GM10266 (cell line): ENCODE results near the gene LGALS12.

Source experiments
- DNase-seq: peaks from one replicate; pipeline ENCODE4 v3.0.0; 2012; ENCODE audit errors: extremely low spot score
- CTCF ChIP-seq: IDR thresholded peaks from 2 replicates; pipeline ENCODE4 v1.5.1; 2012; ENCODE audit warnings: mild to moderate bottlenecking, low read depth; ENCODE audit not compliant: control insufficient read depth, insufficient read depth; ENCODE audit errors: missing control alignments

Gene LGALS12

GRCh38 chr11:63504054-63504453 is 1.8 kb upstream of the LGALS12 start:
- TF ChIP-seq CTCF = no peak
- DNase-seq = no peak

GRCh38 chr11:63504933-63505586 is 824 bp upstream of the LGALS12 start:
- no peak for TF ChIP-seq CTCF
- peak; percentile 2 for DNase-seq

GRCh38 chr11:63506876-63507275 is 992 bp downstream of the LGALS12 start:
- no peak for DNase-seq
- no peak for TF ChIP-seq CTCF

GRCh38 chr11:63507511-63507910 is 1.6 kb downstream of the LGALS12 start:
- TF ChIP-seq CTCF = no peak
- no peak for DNase-seq

- DNase-seq = no peak
- TF ChIP-seq CTCF = peak; percentile 47
These were observed 2.1 kb downstream of the LGALS12 start for GRCh38 chr11:63508009-63508408.

GRCh38 chr11:63508745-63509144 is 2.9 kb downstream of the LGALS12 start:
- no peak for DNase-seq
- no peak for TF ChIP-seq CTCF

- no peak for DNase-seq
- TF ChIP-seq CTCF = no peak
These were observed 4.6 kb downstream of the LGALS12 start for GRCh38 chr11:63510360-63511047.
